Tibial nerve (tissue), 3 donors: ENCODE measurements around the gene RAD9B.

Source experiments
- CTCF ChIP-seq, 5 experiments: fragments of 200-600 bp in 3 of 5; fragments of 450-650 bp in 2 of 5; sonication (generic) in 3 of 5; IDR thresholded peaks; one replicate each; pipeline ENCODE4 v1.5.1; 2016 to 2019; ENCODE audit warnings: antibody characterized with exemption in 5 of 5, mild to moderate bottlenecking in 3 of 5, moderate library complexity in 2 of 5
- POLR2A ChIP-seq, 2 donors: fragments of 450-650 bp; IDR thresholded peaks; one replicate each; pipeline ENCODE4 v1.6.1; 2017; ENCODE audit warnings: antibody characterized with exemption in 2 of 2, mild to moderate bottlenecking in 2 of 2, moderate library complexity in 2 of 2

GRCh38 chr12:110516995-110517394, 14.9 kb downstream of the RAD9B start:
- TF ChIP-seq POLR2A (IDR thresholded peaks at IDR 0.05): no peak
- TF ChIP-seq CTCF (IDR thresholded peaks at IDR 0.05): no peak
